Peyer's patch (tissue), 4 donors: Measurements from ENCODE around the gene TGFBI.

Experiments used
- CTCF ChIP-seq, 6 experiments: fragments of 450-650 bp in 4 of 6; fragments of 200-600 bp in 2 of 6; sonication (generic) in 1 of 6; IDR thresholded peaks; one replicate each; pipeline ENCODE4 v1.5.1; 2017 to 2019; ENCODE audit warnings: antibody characterized with exemption in 6 of 6, mild to moderate bottlenecking in 3 of 6, moderate library complexity in 1 of 6
- POLR2A ChIP-seq, 2 donors: fragments of 450-650 bp; IDR thresholded peaks; one replicate each; pipeline ENCODE4 v1.5.1; 2017; ENCODE audit warnings: antibody characterized with exemption in 2 of 2, mild to moderate bottlenecking in 2 of 2, moderate library complexity in 2 of 2

DNA sequence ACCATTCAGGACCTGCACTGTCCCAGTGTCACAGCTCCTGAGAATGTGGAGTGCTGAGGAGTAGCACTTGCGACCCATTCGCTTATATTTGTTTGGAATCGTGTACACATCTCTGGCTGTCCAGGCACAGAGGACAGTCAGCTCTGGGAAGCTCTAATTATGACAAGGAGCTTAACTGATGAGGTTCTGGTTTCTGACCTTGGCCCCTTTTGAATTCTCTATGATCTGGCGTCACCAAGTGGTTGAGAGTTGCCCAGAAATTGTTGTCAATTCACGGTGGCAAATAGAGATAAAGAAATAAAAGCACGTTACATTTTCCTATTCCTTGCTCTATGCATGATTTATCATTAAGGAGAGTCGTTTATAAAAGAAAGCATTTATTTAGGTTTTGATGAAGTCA, 39.1 kb upstream of the TGFBI start:
- TF ChIP-seq POLR2A (IDR thresholded peaks at IDR 0.05) (no peak), CTCF (IDR thresholded peaks at IDR 0.05) (no peak)
